ENCODE data around the gene ENDOV.

The ENDOV gene

DNA sequence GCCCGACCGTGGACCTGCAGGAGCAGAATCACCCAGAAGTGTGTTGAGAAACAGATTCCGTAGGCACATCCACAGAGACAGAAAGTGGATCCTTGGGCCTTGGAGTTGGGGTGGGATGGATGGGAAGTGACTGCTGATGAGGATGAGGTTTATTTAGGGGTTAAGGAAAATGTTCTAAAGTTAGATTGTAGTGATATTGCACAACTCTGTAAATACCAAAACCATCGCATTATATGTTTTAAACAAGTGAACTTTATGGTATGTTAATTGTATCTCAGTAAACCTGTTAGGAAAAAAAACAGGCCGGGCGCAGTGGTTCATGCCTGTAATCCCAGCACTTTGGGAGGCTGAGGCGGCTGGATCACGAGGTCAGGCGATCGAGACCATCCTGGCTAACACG lies 3.6 kb downstream of the ENDOV start:
- no peak for DNase-seq

GRCh38 chr17:80419255-80419654 lies 4.3 kb downstream of the ENDOV start:
- DNase-seq: no peak

DNA sequence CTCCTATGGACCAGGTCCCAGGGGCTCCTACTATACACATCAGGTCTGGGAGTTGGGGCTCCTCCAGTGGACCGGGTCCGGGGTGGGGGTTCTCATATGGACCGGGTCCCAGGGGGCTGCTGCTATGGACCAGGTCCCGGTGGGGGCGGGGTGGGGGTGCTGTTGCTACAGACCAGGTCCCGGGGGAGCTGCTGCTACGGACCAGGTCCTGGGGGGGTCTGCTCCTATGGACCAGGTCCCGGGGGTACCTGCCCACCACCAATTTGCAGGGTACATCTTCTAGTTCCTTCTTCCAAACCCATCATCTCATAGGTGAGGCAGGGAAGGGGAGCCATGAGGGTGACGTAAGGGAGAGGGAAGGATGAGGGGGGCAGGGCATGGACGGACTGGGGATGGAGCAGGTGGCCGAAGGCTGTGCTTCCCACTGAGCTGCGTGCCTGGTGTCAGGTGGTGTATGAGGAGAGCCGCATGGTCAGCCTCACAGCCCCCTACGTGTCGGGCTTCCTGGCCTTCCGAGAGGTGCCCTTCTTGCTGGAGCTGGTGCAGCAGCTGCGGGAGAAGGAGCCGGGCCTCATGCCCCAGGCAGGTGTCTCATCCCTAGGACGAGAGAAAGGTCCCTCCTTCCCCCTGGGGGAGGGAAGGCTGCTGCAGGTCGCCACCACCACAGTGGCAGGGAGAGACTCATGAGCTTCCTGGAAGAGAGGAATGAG lies 6.6 kb downstream of the ENDOV start:
- DNase-seq: no peak

DNA sequence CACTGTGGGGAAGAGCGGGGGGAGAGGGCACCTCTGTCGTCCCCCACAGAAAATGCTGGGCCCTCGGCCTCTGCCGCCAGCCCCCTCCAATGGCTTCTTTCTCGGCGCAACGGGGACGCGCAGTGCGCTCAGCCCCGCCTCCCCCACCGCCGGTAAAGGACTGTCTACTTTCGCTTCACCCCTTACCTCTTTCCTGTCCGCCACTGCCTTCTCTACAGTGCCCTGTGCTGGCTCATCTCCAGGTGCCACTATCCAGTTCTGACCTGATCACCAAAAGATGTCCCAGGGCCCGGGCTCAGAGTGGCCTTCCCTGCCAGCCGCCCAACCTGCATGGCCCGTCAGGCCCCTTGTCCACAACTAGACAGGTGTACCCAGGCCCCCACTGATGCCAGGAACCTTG lies 7.3 kb downstream of the ENDOV start:
- no peak for DNase-seq

- no peak for DNase-seq
Measured at GRCh38 chr17:80422981-80423380, 8.0 kb downstream of the ENDOV start.

DNA sequence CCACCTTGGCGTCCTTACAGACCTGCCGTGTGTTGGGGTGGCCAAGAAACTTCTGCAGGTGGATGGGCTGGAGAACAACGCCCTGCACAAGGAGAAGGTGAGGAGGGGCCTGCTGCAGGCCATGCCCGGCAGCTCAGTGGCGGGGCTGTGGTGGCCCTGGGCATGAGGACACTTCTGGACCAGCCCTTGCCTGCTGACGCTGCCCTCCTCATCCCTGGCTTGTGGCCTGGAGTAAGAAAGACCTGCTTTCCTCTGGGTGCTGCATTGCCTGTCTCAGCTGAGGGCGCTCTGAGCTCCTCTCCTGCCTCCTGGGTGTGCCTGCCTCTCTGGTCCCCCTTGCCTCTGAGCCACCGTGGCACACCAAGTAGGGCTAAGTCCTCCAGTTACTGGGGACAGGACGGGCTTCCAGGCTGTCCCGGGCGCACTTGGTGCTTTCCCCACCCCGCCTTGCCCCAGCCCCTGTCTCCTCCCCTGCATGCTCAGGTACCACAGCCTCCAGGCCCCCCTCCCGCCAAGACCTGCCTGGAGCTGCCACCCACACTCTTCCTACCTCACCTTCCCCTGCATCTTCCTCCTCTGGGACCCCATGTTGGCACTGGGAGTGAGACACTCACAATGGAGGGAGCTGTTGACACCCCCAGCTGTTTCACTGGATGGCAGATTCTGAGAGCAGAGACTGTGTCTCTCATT lies 8.7 kb downstream of the ENDOV start:
- no peak for DNase-seq

- DNase-seq: no peak
Measured at GRCh38 chr17:80424261-80424660, 9.3 kb downstream of the ENDOV start.

GRCh38 chr17:80424878-80425765 lies 10.2 kb downstream of the ENDOV start:
- no peak for DNase-seq

GRCh38 chr17:80425835-80426426 lies 11.0 kb downstream of the ENDOV start:
- DNase-seq: no peak

DNA sequence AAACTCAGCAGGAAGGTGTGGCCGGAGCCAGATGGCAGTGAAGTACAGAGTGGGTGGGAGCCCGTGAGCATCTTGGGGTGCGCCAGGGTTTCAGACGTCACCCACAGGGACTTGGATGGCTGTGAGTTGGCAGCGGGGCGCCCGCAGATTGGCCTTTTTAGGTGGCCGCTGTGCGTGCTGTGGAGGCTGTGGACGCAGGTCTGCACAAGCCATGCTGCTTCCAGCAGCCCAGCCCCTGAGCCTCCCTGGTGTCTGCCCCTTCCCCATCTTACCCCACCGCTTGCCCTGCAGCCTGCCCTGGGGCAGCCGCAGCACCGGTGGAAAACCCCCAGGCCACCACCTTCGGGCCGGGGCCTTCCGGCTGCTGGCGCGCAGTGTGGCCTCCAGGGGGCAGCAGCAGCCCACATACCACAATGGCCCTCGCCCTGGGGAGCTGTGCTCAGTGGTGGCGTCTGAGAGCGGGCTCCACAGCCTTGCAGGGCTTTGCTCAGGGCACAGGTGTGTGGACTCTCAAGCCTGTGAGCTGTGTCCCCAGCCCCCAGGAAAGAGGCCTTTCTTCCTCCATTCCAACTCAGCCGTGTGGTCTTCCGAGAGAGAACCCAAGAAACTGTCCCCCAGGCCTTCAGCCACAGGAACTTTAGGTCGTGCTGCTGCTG lies 11.8 kb downstream of the ENDOV start:
- no peak for DNase-seq

- DNase-seq: no peak
Measured at GRCh38 chr17:80427366-80428282, 12.7 kb downstream of the ENDOV start.

GRCh38 chr17:80428363-80428762 lies 13.4 kb downstream of the ENDOV start:
- no peak for DNase-seq

DNA sequence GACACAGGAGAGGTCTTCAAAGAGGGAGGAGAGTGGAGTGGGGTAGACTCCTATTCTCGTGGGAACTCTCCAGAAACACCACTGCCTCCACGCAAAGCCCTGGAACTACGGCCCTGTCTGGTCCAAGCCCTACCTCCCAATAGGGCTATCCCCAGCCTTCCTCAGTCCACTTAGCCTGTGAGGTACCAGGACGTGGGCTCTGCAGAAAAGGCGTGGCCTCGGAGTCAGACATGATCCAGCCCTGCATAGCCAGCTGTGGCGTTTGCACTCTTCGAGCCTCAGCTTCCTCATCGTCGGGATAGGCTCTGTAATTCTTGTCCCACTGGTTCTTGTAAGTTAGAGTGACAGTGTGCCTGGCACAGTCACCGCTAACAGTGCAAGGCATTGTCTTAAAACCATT lies 13.8 kb downstream of the ENDOV start:
- no peak for DNase-seq

DNA sequence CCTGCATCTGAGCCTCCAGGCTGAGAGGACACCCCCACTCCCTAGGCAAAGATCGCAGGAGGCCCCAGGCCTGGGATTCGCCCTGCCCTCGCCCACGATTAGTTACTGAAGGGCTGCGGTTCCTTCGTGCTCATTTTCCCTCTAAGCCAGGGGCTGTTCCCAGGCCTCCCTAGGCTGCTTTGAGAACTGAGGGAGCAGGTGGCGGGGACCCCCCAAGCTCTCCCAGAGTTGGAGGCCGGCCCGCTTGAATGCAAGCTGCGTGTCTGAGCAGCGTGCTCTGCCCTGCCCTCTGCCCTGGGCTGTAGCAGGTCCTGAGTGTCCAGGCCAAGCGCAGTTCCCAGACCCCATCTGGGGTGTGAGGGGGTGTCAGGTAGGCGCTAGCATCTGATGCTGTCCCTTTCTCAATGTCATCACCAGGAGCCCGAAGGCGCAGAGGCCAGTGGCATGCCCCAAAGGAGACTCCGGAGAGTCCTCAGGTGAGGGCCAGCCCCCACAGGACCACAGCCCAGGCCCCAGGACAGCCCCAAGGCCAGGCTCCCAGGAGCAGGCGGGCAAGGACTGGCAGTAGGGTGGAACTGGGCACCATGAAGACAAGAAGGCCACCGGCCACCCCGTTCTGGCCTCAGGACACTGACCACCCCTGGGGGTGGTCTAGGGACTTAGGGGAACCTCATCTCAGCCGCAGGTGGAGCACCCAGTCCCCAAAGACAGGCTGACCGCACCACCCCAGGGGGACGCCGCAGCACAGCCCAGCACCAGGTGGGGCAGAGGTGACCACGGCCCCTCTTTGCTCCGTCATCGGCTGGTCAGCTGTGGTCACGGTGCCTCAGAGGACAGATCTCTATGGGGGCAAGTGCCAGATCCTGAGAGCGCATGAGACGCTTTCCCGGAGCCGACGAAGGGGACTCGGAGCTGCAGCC lies 14.6 kb downstream of the ENDOV start:
- DNase-seq: no peak

GRCh38 chr17:80430446-80431245 lies 15.7 kb downstream of the ENDOV start:
- no peak for DNase-seq

DNA sequence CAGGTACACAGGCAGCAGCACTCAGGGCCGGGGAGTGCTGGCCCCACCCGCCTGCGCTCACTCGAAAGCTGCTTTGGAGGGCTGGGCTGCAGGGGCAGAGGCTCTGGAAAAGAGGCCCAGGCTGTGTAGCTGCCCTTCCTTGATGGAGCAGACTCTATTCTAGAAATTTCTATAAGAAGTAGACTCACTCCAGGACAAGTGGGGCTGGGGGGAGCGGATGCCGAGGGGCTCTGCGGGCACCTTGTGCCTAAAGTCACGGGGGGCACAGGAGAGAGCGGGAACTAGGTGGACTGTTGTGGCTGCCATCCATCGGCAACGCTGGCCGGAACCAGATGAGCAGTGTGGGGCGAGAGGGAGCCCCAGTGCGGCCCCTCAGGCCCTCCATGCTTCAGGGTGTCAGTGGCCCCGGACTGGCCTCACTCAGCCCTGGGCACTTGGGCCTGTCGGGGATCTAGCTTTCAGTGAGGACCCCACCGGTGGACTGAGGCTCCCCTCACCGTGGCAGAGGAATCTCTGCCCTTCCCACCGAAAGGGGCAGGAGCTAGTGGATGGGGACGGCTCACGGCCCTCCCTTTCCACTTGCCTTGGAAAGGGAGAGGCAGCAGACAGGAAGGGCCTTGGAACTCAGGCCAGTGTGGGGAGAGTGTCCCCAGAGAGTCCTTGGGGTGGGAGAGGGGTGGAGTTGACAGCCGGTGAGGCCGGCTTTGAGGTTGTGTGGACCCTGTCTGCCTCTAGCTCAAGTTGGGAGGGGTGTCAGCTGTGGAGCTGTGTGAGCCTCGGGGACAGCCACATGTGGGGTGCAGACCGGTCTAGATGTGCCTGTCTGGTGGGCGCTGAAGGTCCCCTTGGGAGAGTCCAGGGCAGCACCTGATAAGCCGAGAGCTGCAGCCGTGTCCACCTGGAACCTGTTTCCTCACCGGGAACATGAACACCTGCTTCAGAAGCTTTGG lies 16.6 kb downstream of the ENDOV start:
- DNase-seq: no peak

GRCh38 chr17:80432350-80432955 lies 17.5 kb downstream of the ENDOV start:
- no peak for DNase-seq
